HG02981 (cell line): ENCODE measurements around the gene USP10.
A peak's percentile ranks its signal among the peaks of the same experiment; 100 is the strongest.
"Not testable (repeated sequence)": the region's sequence is repeated elsewhere in the genome, so short reads cannot be mapped to it uniquely, and the experiment has no call there.

ENCODE experiments used
- ATAC-seq: cut with Tn5 transposase; IDR thresholded peaks from one replicate; pipeline ENCODE4 v1.9.1; 2021; ENCODE audit warnings: mild to moderate bottlenecking, moderate library complexity; ENCODE audit not compliant: unreplicated experiment

The USP10 gene

GRCh38 chr16:84673203-84673535, 26.6 kb upstream of the USP10 start:
- no peak for ATAC-seq

GRCh38 chr16:84673561-84673960, 26.2 kb upstream of the USP10 start:
- no peak for ATAC-seq

GRCh38 chr16:84675423-84675822, 24.4 kb upstream of the USP10 start:
- no peak for ATAC-seq

- ATAC-seq, result no peak
These were observed 23.9 kb upstream of the USP10 start for GRCh38 chr16:84675884-84676283.

GRCh38 chr16:84677017-84677803, 22.6 kb upstream of the USP10 start:
- ATAC-seq, result no peak

GRCh38 chr16:84677849-84678248, 22.0 kb upstream of the USP10 start:
- ATAC-seq, result no peak

GRCh38 chr16:84678541-84678940, 21.3 kb upstream of the USP10 start:
- no peak for ATAC-seq

- ATAC-seq, result no peak
These were observed 19.5 kb upstream of the USP10 start for GRCh38 chr16:84680165-84680842.

- ATAC-seq, result no peak
These were observed 18.8 kb upstream of the USP10 start for GRCh38 chr16:84680843-84681629.

- no peak for ATAC-seq
These were observed 15.9 kb upstream of the USP10 start for GRCh38 chr16:84683691-84684591.

- no peak for ATAC-seq
These were observed 15.2 kb upstream of the USP10 start for GRCh38 chr16:84684592-84684965.

- ATAC-seq, result no peak
These were observed 14.6 kb upstream of the USP10 start for GRCh38 chr16:84685210-84685609.

- ATAC-seq, result no peak
These were observed 13.0 kb upstream of the USP10 start for GRCh38 chr16:84686707-84687298.

- peak; percentile 78 for ATAC-seq
These were observed 12.1 kb upstream of the USP10 start for GRCh38 chr16:84687715-84688114.

- ATAC-seq, result not testable (repeated sequence)
These were observed 11.6 kb upstream of the USP10 start for GRCh38 chr16:84688163-84688562.

- no peak for ATAC-seq
These were observed 10.7 kb upstream of the USP10 start for GRCh38 chr16:84689111-84689510.

- no peak for ATAC-seq
These were observed 9.5 kb upstream of the USP10 start for GRCh38 chr16:84690088-84690819.

GRCh38 chr16:84692451-84693214, 7.2 kb upstream of the USP10 start:
- no peak for ATAC-seq

- ATAC-seq, result not testable (repeated sequence)
These were observed 5.9 kb upstream of the USP10 start for GRCh38 chr16:84693869-84694268.
